ENCODE data around the gene EXOC3.

EXOC3 gene

GRCh38 chr5:491119-491855, 48.3 kb downstream of the EXOC3 start:
- TF ChIP-seq ARNT (IDR thresholded peaks at IDR 0.05), result no peak
- TF ChIP-seq LEF1 (IDR thresholded peaks at IDR 0.05; ENCODE audit: borderline replicate concordance), result no peak
- TF ChIP-seq SP1 (IDR thresholded peaks at IDR 0.05), result no peak
- TF ChIP-seq SUZ12 (IDR thresholded peaks at IDR 0.05), result no peak
- no peak for TF ChIP-seq FOXA1 (IDR thresholded peaks at IDR 0.05)
- CTCF ChIA-PET, result no interaction called here
- POLR2A ChIA-PET, result interaction anchor here (1.3 kb wide), 1 partner anchor 18 kb away, joined by 3 read pairs; no protein-coding TSS in a partner anchor

DNA sequence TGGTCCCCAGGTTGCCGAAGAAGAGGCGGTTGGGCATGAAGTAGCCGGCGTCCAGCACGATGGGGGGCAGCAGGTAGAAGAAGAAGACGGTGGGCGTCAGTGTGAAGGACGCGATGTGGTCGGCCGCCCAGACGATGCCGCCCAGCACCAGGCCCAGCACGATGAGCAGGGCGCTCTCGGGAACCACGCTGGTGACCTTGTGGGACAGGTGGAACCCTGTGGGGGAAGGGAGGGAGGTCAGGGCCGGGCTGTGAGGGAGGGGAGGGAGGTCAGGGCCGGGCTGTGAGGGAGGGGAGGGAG, 48.8 kb downstream of the EXOC3 start:
- POLR2A ChIA-PET, result no interaction called here
- CTCF ChIA-PET, result no interaction called here
- no peak for TF ChIP-seq ZNF384 (IDR thresholded peaks at IDR 0.05)
- no peak for TF ChIP-seq L3MBTL2 (conservative IDR thresholded peaks at IDR 0.05)
- no peak for TF ChIP-seq CTBP1 (IDR thresholded peaks at IDR 0.05; ENCODE audit: borderline replicate concordance)
- TF ChIP-seq TARDBP (IDR thresholded peaks at IDR 0.05), result no peak
- no peak for TF ChIP-seq NFRKB (IDR thresholded peaks at IDR 0.05)
- TF ChIP-seq FOXK2 (IDR thresholded peaks at IDR 0.05), result no peak
- no peak for TF ChIP-seq ARNT (IDR thresholded peaks at IDR 0.05)
- no peak for TF ChIP-seq BHLHE40 (IDR thresholded peaks at IDR 0.05; ENCODE audit: borderline replicate concordance)
- TF ChIP-seq LEF1 (IDR thresholded peaks at IDR 0.05; ENCODE audit: borderline replicate concordance), result no peak
- DNase-seq (ENCODE audit: extremely low spot score), result no peak

More at GRCh38 chr5:491119-491855, 48.3 kb downstream of the EXOC3 start:
- DNase-seq (ENCODE audit: extremely low spot score), result no peak

GRCh38 chr5:492314-492893, 49.4 kb downstream of the EXOC3 start:
- no peak for DNase-seq (ENCODE audit: extremely low spot score)
- no peak for TF ChIP-seq FOXM1 (IDR thresholded peaks at IDR 0.05; ENCODE audit: borderline replicate concordance)
- TF ChIP-seq, protein P1, sequence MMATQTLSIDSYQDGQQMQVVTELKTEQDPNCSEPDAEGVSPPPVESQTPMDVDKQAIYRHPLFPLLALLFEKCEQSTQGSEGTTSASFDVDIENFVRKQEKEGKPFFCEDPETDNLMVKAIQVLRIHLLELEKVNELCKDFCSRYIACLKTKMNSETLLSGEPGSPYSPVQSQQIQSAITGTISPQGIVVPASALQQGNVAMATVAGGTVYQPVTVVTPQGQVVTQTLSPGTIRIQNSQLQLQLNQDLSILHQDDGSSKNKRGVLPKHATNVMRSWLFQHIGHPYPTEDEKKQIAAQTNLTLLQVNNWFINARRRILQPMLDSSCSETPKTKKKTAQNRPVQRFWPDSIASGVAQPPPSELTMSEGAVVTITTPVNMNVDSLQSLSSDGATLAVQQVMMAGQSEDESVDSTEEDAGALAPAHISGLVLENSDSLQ (IDR thresholded peaks at IDR 0.05), result no peak
- no peak for TF ChIP-seq ZNF384 (IDR thresholded peaks at IDR 0.05)
- TF ChIP-seq CTBP1 (IDR thresholded peaks at IDR 0.05; ENCODE audit: borderline replicate concordance), result no peak
- no peak for TF ChIP-seq ELF4 (IDR thresholded peaks at IDR 0.05)
- TF ChIP-seq L3MBTL2 (conservative IDR thresholded peaks at IDR 0.05), result no peak
- TF ChIP-seq SP1 (IDR thresholded peaks at IDR 0.05), result no peak
- no peak for TF ChIP-seq LEF1 (IDR thresholded peaks at IDR 0.05; ENCODE audit: borderline replicate concordance)
- TF ChIP-seq BHLHE40 (IDR thresholded peaks at IDR 0.05; ENCODE audit: borderline replicate concordance), result no peak
- TF ChIP-seq TARDBP (IDR thresholded peaks at IDR 0.05), result no peak
- TF ChIP-seq NFRKB (IDR thresholded peaks at IDR 0.05), result no peak
- no peak for TF ChIP-seq ARNT (IDR thresholded peaks at IDR 0.05)
- TF ChIP-seq FOXA1 (IDR thresholded peaks at IDR 0.05), result no peak
- no peak for TF ChIP-seq FOXK2 (IDR thresholded peaks at IDR 0.05)
- no peak for TF ChIP-seq HDGF (IDR thresholded peaks at IDR 0.05; ENCODE audit: borderline replicate concordance)
- TF ChIP-seq SUZ12 (IDR thresholded peaks at IDR 0.05), result no peak
- ChIA-PET CTCF (no interaction called here), POLR2A (interaction anchor here (1.3 to 1.6 kb wide), 2 partner anchors 20 to 119 kb away, joined by 3 to 4 read pairs; no protein-coding TSS in a partner anchor)

- ChIA-PET POLR2A (interaction anchor here (1.3 to 1.6 kb wide), 3 partner anchors 20 to 118 kb away, joined by 3 to 5 read pairs (median 4); no protein-coding TSS in a partner anchor), CTCF (interaction anchor here (1.0 kb wide), 1 partner anchor 47 kb away, joined by 4 read pairs; no protein-coding TSS in a partner anchor)
- no peak for DNase-seq (ENCODE audit: extremely low spot score)
- no peak for TF ChIP-seq BHLHE40 (IDR thresholded peaks at IDR 0.05; ENCODE audit: borderline replicate concordance)
- no peak for TF ChIP-seq FOXA1 (IDR thresholded peaks at IDR 0.05)
- TF ChIP-seq, protein P1 (IDR thresholded peaks at IDR 0.05), result no peak
- no peak for TF ChIP-seq ELF4 (IDR thresholded peaks at IDR 0.05)
- TF ChIP-seq ARNT (IDR thresholded peaks at IDR 0.05), result no peak
- no peak for TF ChIP-seq L3MBTL2 (conservative IDR thresholded peaks at IDR 0.05)
Measured at GRCh38 chr5:493119-493701, 50.2 kb downstream of the EXOC3 start.

GRCh38 chr5:493758-494157, 50.8 kb downstream of the EXOC3 start:
- CTCF ChIA-PET, result interaction anchor here (1.0 kb wide), 1 partner anchor 47 kb away, joined by 4 read pairs; no protein-coding TSS in a partner anchor
- no peak for TF ChIP-seq L3MBTL2 (conservative IDR thresholded peaks at IDR 0.05)
- TF ChIP-seq CTBP1 (IDR thresholded peaks at IDR 0.05; ENCODE audit: borderline replicate concordance), result no peak
- POLR2A ChIA-PET, result interaction anchor here (1.3 to 1.6 kb wide), 3 partner anchors 20 to 118 kb away, joined by 3 to 5 read pairs (median 4); no protein-coding TSS in a partner anchor

DNA sequence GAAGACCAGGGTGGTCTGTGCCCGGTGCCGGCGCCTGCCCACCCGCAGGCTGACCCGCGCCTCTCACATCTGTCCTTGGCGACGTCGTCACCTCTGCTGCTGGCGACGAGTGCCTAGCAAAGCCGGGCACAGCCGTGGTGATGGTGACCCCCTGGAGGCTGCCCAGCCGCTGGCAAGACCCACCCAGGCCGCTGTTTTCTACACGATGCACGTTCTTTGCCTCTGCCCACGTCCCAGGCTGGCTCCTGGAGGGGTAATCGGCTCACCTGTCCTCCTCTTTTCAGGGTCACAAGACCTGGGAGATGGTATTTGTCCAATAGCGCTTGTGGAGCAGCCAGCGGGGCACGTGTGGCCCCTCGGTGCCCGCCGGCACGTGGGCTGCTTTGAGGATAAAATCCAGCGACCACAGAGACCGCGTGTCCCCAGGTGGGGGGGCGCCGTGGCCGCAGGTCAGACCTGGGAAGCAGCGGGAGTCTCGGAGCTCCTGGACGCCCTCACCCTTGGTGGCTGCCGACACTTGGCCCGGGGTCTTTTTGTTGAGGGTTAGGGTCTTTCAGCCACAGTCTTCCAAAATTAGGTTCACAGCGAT, 51.8 kb downstream of the EXOC3 start:
- no peak for DNase-seq (ENCODE audit: extremely low spot score)
- ChIA-PET POLR2A (no interaction called here), CTCF (no interaction called here)
- TF ChIP-seq, protein P1 (IDR thresholded peaks at IDR 0.05), result no peak

More at GRCh38 chr5:493758-494157, 50.8 kb downstream of the EXOC3 start:
- no peak for DNase-seq (ENCODE audit: extremely low spot score)
